HCT116 (cell line): Measurements from ENCODE around the gene BTNL3. TPM values are rescaled to one million over a fixed set of nuclear protein-coding genes. Genes with fewer than 3 reads are reported as not detected.

ENCODE experiments used
- ATAC-seq: fragments of 200-7000 bp; cut with Tn5 transposase; 2 replicates; pipeline ENCODE4 v1.9.1; 2020; ENCODE audit warnings: mild to moderate bottlenecking, moderate library complexity
- BruUV-seq: library from RNA; stranded (reverse); fragments of 400-500 nt; replicated peaks from 2 replicates; lab custom pipeline; 2021; lab: Mats Ljungman, UMichigan
- CTCF ChIA-PET: fragments of 300-600 bp; sonication (Branson Sonifier 250); formaldehyde crosslinking; loops from one replicate; lab custom pipeline; 2021; ENCODE audit warnings: antibody characterized with exemption; lab: Charles Lee
- POLR2A ChIA-PET: fragments of 300-600, 350-600 bp; sonication (Branson Sonifier 250); formaldehyde crosslinking; loops from one replicate; lab custom pipeline; 2021; ENCODE audit warnings: antibody characterized with exemption; lab: Charles Lee
- RAD21 ChIA-PET, 2 experiments: fragments of 300-600 bp; sonication (Branson Sonifier 250); formaldehyde crosslinking; loops; one replicate each; lab custom pipeline; 2023; ENCODE audit warnings: low total read pairs in 2 of 2; ENCODE audit not compliant: uncharacterized antibody in 2 of 2, unreplicated experiment in 2 of 2, low non-redundant PET in 1 of 2; lab: Charles Lee
- DNase-seq: peaks from one replicate; pipeline ENCODE4 v3.0.0-alpha.2; 2010; ENCODE audit warnings: low read depth, low spot score
- H2AFZ ChIP-seq: fragments of 200-600 bp; shearing (Covaris generic), sonication (generic); 2 replicates; pipeline ENCODE4 v1.6.1; 2017; ENCODE audit warnings: low read depth, mixed run types, mixed read lengths, antibody characterized with exemption, low read length; ENCODE audit not compliant: poor library complexity, severe bottlenecking
- H3K27ac ChIP-seq: 2 replicates; pipeline ENCODE4 v1.5.1; 2012; ENCODE audit warnings: low read depth, low read length
- H3K27me3 ChIP-seq: fragments of 200-600 bp; sonication (generic); 2 replicates; pipeline ENCODE4 v1.6.1; 2016; ENCODE audit warnings: mixed run types, low read length, mixed read lengths; ENCODE audit not compliant: insufficient read depth
- H3K36me3 ChIP-seq, 2 experiments: fragments of 200-500 bp in 1 of 2; fragments of 200-600 bp in 1 of 2; sonication (Bioruptor generic) in 1 of 2; sonication (generic) in 1 of 2; 2 replicates each; pipeline versions ENCODE4 v1.5.1 to v1.6.1; 2014 to 2016; ENCODE audit warnings: low read length in 2 of 2, inconsistent platforms in 1 of 2, mixed read lengths in 1 of 2, mixed run types in 1 of 2; ENCODE audit not compliant: insufficient read depth in 2 of 2, control insufficient read depth in 1 of 2
- H3K4me1 ChIP-seq, 2 experiments: fragments of 200-600 bp in 1 of 2; sonication (generic) in 1 of 2; 2 replicates each; pipeline versions ENCODE4 v1.5.1 to v1.6.1; 2012 to 2017; ENCODE audit warnings: low read length in 2 of 2, inconsistent platforms in 1 of 2, mild to moderate bottlenecking in 1 of 2, mixed read lengths in 1 of 2, mixed run types in 1 of 2, moderate library complexity in 1 of 2; ENCODE audit not compliant: insufficient read depth in 2 of 2, control insufficient read depth in 1 of 2
- H3K4me2 ChIP-seq: fragments of 200-600 bp; sonication (generic); 2 replicates; pipeline ENCODE4 v1.6.1; 2017; ENCODE audit warnings: mixed run types, low read length, mixed read lengths
- H3K4me3 ChIP-seq, 2 experiments: fragments of 200-600 bp in 1 of 2; sonication (generic) in 1 of 2; replicated peaks in 1 of 2; 2 replicates each; pipeline ENCODE4 v1.5.1; 2011 to 2016; ENCODE audit warnings: low read length in 2 of 2, control low read depth in 1 of 2, low read depth in 1 of 2, mild to moderate bottlenecking in 1 of 2, mixed read lengths in 1 of 2, mixed run types in 1 of 2
- H3K79me2 ChIP-seq: fragments of 200-600 bp; sonication (generic); 2 replicates; pipeline ENCODE4 v1.6.1; 2017; ENCODE audit warnings: mild to moderate bottlenecking, mixed run types, low read length, moderate library complexity, mixed read lengths; ENCODE audit not compliant: insufficient read depth
- H3K9ac ChIP-seq: fragments of 200-600 bp; sonication (generic); 2 replicates; pipeline ENCODE4 v1.6.1; 2016; ENCODE audit warnings: low read length, mixed read lengths
- H3K9me2 ChIP-seq: fragments of 200-600 bp; sonication (generic), shearing (Covaris generic); 2 replicates; pipeline ENCODE4 v1.6.1; 2017; ENCODE audit warnings: mixed run types, mild to moderate bottlenecking, moderate library complexity; ENCODE audit not compliant: insufficient read depth
- H3K9me3 ChIP-seq, 2 experiments: fragments of 200-500 bp in 1 of 2; fragments of 200-600 bp in 1 of 2; sonication (Bioruptor generic) in 1 of 2; sonication (generic) in 1 of 2; 2 replicates each; pipeline ENCODE4 v1.6.1; 2014 to 2017; ENCODE audit warnings: low read length in 2 of 2, mixed read lengths in 2 of 2, inconsistent platforms in 1 of 2, low read depth in 1 of 2, mild to moderate bottlenecking in 1 of 2, mixed run types in 1 of 2, moderate library complexity in 1 of 2; ENCODE audit not compliant: control insufficient read depth in 1 of 2, insufficient read depth in 1 of 2
- H4K20me1 ChIP-seq: fragments of 200-600 bp; sonication (generic), shearing (Covaris generic); 2 replicates; pipeline ENCODE4 v1.6.1; 2017; ENCODE audit warnings: mixed run types, mild to moderate bottlenecking, moderate library complexity; ENCODE audit not compliant: insufficient read depth
- ATF3 ChIP-seq: IDR thresholded peaks from 2 replicates; pipeline ENCODE4 v1.6.1; 2012
- CBX3 ChIP-seq: IDR thresholded peaks from 2 replicates; pipeline ENCODE4 v1.6.1; 2012; ENCODE audit warnings: low read depth
- CEBPB ChIP-seq: IDR thresholded peaks from 2 replicates; pipeline ENCODE4 v1.6.1; 2012; ENCODE audit warnings: low read depth
- CTCF ChIP-seq, 3 experiments: fragments of 200-600 bp in 1 of 3; sonication (generic) in 1 of 3; IDR thresholded peaks in 2 of 3; conservative IDR thresholded peaks in 1 of 3; 2 replicates each; pipeline ENCODE4 v1.5.1; 2012 to 2017; ENCODE audit warnings: low read depth in 2 of 3, low read length in 2 of 3, antibody characterized with exemption in 1 of 3, borderline replicate concordance in 1 of 3, control low read depth in 1 of 3, mild to moderate bottlenecking in 1 of 3, mixed read lengths in 1 of 3, mixed run types in 1 of 3, moderate library complexity in 1 of 3; ENCODE audit not compliant: insufficient read depth in 1 of 3
- EZH2 ChIP-seq: fragments of 200-600 bp; sonication (generic); IDR thresholded peaks from 2 replicates; pipeline ENCODE4 v1.6.1; 2017; ENCODE audit warnings: antibody characterized with exemption, mixed run types
- JUND ChIP-seq: IDR thresholded peaks from 2 replicates; pipeline ENCODE4 v1.6.1; 2012
- MAX ChIP-seq: IDR thresholded peaks from 2 replicates; pipeline ENCODE4 v1.6.1; 2012
- POLR2A ChIP-seq: IDR thresholded peaks from 2 replicates; pipeline ENCODE4 v1.7.0; 2011; ENCODE audit warnings: borderline replicate concordance; ENCODE audit not compliant: insufficient read depth, insufficient read length; ENCODE audit errors: extremely low read depth
- POLR2AphosphoS5 ChIP-seq: IDR thresholded peaks from 2 replicates; pipeline ENCODE4 v1.6.1; 2011; ENCODE audit warnings: mild to moderate bottlenecking, low read depth, low read length, moderate library complexity
- RAD21 ChIP-seq: IDR thresholded peaks from 2 replicates; pipeline ENCODE4 v1.6.1; 2012; ENCODE audit warnings: low read depth, mild to moderate bottlenecking
- REST ChIP-seq: IDR thresholded peaks from 2 replicates; pipeline ENCODE4 v1.6.1; 2012; ENCODE audit warnings: low read depth
- SIN3A ChIP-seq: IDR thresholded peaks from 2 replicates; pipeline ENCODE4 v1.6.1; 2012; ENCODE audit warnings: low read depth
- SP1 ChIP-seq: IDR thresholded peaks from 2 replicates; pipeline ENCODE4 v1.6.1; 2012; ENCODE audit warnings: low read depth
- YY1 ChIP-seq: IDR thresholded peaks from 2 replicates; pipeline ENCODE4 v1.6.1; 2011; ENCODE audit warnings: low read length, low read depth, moderate library complexity, mild to moderate bottlenecking; ENCODE audit not compliant: insufficient replicate concordance; ENCODE audit errors: extremely low read depth
- ZBTB33 ChIP-seq: IDR thresholded peaks from 2 replicates; pipeline ENCODE4 v1.6.1; 2011; ENCODE audit warnings: mild to moderate bottlenecking, low read length, moderate library complexity; ENCODE audit not compliant: insufficient replicate concordance; ENCODE audit errors: extremely low read depth
- ZNF274 ChIP-seq: fragments of 200-500 bp; sonication (Bioruptor generic); IDR thresholded peaks from 2 replicates; pipeline ENCODE4 v1.6.1; 2014; ENCODE audit warnings: mild to moderate bottlenecking, low read depth, low read length, inconsistent platforms
- intact Hi-C: fragments of 100-400 bp; cut with micrococcal nuclease; formaldehyde crosslinking; loops from 2 replicates; pipeline ENCODE4 v1.10.0; 2022
- total RNA-seq: library from RNA; stranded (reverse); gene quantifications from one replicate; pipeline ENCODE4 v1.2.1, GENCODE V29; 2021; ENCODE audit not compliant: unreplicated experiment

Gene BTNL3
- total RNA-seq, 1 experiment from 2014 or later: not detected

- H2AFZ ChIP-seq: no peak overlapping the region
- no TSS peak for BruUV-seq
- RAD21 ChIA-PET: interaction anchor here in 1 of 2 experiments (0.6 kb wide), 1 partner anchor 17 kb away, joined by 3 read pairs; no protein-coding TSS in a partner anchor
- H3K27ac ChIP-seq: no peak overlapping the region
- H3K4me1 ChIP-seq: no peaks in the 10 kb centered on the region
- H3K4me3 ChIP-seq: no peak overlapping the region
- POLR2A ChIA-PET: no interaction called here
- CTCF ChIA-PET: interaction anchor here (0.6 to 0.7 kb wide), 2 partner anchors 36 to 124 kb away, joined by 3 to 4 read pairs; no protein-coding TSS in a partner anchor
- H3K36me3 ChIP-seq: no peaks in the 10 kb centered on the region
- no peak overlapping the region for H3K4me2 ChIP-seq
- H4K20me1 ChIP-seq: no peaks in the 10 kb centered on the region
- H3K27me3 ChIP-seq: peaks cover 16% of the 10 kb centered on the region; the same call in 1 of the 2 replicates
- H3K9ac ChIP-seq: no peak overlapping the region
- ATAC-seq (no peak), DNase-seq (no peak)
- intact Hi-C loops: loop anchor here (10.0 kb wide), 1 partner anchor 111 kb away; no protein-coding TSS in a partner anchor
- H3K9me2 ChIP-seq: no peaks in the 10 kb centered on the region
- H3K79me2 ChIP-seq: no peaks in the 10 kb centered on the region
- TF ChIP-seq JUND (no peak), CBX3 (no peak), CEBPB (no peak), EZH2 (no peak), ZBTB33 (no peak), MAX (no peak), POLR2A (no peak), ZNF274 (no peak), RAD21 (no peak), YY1 (no peak), ATF3 (no peak), POLR2AphosphoS5 (no peak), REST (no peak), CTCF (IDR thresholded peaks at IDR 0.05 in 2 of 3, conservative IDR thresholded peaks at IDR 0.05 in 1 of 3; ENCODE audit: borderline replicate concordance in 1 of 3, insufficient read depth in 1 of 3, low read depth in 2 of 3, low read length in 2 of 3) (no peak), SP1 (no peak), SIN3A (no peak)
- H3K9me3 ChIP-seq: no peaks in the 10 kb centered on the region
Measured at GRCh38 chr5:181044093-181044599, 55.5 kb downstream of the BTNL3 start.
